ENCODE measurements around the gene CTXN1.
"Not testable (repeated sequence)": the region's sequence is repeated elsewhere in the genome, so short reads cannot be mapped to it uniquely, and the experiment has no call there.

Gene CTXN1

DNA sequence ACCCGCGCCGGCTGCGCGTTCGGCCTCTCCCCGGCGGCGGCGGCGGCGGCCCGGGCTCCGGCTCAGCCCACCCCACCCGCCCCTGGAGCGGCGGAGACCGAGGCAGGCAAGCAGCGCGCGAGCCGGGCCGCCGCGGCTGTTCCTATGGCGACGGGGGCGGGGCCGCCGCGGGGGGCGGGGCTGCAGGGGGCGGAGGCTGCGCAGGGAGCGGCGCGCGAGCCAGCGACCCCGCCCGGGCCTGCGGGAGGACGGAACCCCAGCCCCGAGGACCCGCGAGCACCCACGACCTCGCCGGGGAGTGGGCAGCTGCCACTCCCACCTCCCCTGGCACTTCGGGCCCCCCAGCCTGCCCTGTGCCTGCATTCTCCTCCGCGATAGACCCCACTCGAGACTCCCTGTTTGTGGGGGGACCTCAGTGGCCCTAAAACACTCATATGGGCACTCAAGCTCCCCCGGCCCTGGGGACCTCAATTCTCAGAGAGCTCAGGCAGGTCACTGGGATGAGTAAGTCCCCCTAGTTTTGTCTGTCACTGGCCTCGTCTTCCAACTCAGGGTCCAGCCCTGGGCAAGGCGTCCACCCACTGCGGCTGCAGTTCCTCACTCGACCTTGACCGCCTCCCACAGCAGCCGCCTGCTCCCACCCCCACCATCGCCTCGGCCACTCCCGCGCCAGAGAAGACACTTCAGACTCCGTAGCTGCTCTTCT is at the start of gene CTXN1:
Gene CTXN1 (minus strand): TSS at position 115 of the 706 bp plus-strand sequence. CDS start 597 bp downstream, outside the sequence.
- DNase-seq, result no peak

DNA sequence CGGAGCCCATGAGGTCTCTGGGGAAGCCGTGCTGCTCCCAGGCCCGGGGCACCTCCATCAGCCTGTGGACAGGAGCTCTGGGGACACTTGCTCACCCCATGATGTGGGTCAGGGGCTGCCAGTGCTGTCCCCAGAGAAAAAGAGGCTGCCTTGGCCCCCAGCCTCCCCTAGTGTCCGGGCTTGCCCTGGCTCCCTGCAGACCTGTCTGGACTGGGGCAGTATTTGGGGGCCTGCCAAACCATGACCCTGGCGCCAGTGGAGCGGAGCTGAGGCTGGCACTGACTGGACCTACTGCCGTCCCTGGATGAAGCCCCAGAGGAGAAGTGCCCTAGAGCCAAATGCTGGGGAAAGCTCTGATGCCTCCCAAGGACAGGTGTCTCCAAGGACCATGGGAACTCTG is 49.1 kb upstream of the CTXN1 start:
- no peak for DNase-seq

DNA sequence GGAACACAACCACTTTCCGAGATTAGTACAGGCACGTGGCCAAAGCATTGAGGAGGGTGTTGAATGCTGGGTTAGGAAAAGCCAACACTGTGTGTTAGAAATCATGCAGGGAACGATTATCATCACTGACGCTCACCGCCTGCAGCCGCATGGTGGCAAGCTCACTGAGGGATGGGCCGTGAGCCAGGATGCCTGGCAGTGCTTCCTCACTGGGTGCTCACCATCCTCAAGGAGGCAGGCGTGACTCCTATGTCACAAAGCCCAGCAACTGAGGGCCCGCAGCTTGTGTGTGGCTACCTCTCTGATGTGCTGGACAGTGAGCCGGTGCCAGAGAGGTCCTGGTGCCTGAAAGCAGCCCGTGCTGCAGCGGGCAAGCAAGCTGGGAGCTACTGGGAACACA is 47.9 kb upstream of the CTXN1 start:
- no peak for DNase-seq

DNA sequence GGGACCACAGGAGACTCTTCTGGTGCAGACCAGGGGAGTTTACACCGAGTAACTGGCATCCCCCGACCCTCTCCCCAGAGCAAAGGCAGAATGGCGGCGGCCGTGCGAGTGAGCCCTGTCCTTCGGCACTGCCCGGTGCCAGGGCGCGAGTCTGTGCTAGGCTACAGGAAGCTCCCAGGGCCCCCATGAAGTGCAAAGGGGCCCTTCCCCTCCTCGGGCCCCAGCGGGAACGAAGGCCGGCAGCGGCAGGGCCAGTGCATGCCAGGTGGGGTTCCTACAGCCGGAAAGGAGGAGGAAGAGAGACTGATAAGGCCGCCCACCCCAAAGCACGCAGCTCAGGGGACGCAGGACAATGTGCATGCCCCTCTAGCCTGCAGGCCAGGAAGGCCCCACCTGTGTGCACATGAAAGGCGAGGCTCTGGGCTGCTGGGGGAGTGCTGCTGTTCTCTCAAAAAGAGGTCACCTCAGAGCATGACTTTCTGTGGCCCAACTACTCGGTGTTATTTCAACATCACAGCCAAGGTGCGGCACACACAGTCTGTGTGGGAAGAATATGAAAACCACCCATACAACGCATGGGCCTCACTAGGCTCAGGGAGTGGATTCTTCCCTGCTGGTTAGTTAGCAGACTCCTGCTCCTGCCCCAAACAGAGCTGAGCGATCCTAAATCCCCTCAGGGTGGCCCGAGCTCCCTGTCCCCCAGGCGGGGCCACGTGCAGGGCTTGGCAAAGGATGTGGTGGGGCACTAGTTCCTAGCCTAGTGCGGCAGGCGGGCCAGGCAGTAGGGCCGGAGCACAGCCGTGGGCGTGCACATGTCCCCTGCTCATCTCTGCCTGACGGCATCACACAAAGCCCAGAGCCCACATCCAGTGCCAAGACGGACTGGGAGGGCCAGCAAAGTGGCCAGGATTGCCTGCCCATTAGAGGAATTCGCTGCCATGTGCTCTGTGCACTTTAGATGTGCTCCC is 45.9 kb upstream of the CTXN1 start:
- no peak for DNase-seq

DNA sequence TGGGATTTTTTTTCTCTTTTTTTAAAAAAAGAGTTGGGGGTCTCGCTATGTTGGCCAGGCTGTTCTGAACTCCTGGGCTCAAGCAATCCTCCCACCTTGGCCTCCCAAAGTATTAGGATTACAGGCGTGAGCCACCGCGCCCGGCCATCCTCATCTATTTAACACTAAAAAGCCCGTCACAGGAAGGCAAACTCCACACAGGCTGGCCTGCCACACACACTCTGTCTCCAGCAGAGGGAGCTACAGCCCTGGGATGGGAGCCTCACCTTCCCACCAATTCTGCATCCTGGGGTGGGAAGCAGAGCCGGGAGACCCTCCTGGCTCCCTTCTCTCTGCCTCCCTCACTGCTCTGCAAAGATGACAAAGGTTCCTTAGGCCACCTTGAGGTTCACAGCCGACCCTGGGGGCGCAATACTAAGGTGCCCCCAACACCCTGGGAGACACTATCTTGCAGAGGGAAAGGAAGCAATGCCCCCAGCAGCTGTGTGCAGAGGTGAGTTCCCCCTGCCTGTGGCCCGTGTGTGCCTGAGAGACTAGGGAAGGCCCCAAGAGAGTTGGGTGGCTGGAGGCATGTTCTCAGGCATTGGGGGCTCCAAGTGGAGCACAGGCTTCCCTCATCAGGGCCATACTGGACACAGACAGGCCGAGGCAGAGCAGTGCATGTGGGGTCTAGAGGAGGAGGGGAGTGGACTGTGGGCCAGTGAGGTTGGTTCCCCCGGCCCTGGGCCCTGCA is 44.9 kb upstream of the CTXN1 start:
- DNase-seq, result peak; percentile 9 to 27

DNA sequence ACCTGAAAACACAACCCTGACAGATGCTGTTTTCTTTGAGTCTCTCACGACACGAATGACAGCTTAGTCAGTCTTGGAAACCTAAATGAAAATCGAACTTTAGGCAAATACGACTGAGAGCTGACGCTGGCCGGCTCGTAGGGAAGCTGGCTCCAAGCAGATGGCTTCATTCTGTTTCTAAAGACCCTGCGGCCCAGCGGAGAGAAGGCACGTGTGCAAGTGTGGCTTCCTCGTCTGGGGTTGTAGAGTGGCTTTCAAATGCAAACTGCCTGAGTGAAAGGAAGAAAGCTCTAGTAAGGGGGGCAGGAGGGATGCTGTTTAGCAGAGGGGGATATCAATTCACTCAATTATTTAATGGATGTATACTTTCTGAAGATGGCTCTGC is 43.6 kb upstream of the CTXN1 start:
- DNase-seq, result no peak

DNA sequence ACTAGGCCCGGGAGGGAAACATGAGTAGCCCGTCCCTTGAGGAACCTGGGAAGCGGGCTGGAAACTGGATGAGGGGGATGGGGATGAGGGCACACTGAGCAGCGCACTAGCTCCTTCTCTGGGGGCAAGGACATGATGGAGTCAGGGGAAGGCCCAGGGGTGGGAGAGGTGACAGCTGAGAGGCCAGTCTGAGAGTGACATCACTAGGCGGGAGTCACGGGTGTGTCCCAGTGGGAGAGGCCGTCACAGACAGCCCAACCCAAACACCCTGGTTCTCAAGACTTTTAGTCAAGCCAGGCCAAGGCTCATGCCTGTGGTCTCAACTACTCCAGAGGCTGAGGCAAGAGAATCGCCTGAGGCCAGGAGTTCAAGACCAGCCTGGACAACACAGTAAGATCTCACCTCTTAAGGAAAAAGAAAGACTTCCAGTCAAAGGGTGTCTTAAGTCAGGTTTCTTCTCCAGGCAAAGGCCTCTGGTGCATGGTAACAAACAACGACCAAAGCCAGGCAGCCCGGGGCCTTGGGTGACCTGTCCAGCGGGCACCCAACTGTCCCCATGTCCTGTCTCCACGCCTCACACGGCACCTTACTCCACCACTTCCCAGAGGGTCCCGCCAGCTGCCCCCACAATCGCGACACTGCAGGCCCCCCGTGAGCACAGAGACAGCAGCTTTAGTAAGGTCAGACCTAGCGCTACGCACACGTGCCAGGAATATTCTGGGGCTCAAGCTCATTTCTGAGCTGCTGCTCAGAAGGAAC is 43.0 kb upstream of the CTXN1 start:
- no peak for DNase-seq

DNA sequence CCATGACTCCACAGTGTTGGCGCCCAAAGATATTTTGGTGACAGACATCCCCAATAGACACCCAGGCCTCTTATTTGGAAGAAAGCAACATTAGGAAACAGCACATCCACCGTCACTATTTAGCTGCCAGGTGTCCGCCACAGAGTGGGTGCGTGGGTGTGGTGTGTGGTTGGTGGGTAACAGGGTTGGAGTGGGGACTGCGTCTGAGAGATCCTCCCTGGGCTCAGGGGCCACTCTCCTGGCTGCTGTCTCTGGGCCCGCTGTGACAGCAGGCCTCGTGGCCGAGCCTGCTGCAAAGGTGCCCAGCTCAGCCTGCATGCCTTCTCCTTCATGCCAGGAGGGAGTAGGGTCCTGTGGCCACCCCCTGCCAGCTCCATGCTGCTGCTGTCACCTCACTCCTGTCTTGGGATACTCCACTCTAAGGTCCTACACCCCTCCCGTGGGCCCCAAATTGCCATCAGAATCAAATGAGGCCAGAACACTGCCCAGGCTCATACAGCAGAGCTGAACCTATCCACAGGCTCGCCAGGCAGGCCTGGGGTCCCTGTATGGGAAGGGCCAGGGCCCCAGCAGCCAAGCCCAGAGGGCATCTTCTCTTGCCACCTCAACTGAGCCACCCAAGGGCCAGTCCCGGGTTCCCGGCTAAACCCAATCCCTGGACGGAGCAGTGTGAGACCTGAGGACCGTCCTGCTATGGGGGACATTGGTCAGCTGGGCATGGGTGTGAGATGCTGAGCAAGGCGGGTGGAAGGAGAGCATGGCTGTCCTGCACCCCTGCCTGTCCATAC is 42.3 kb upstream of the CTXN1 start:
- no peak for DNase-seq

DNA sequence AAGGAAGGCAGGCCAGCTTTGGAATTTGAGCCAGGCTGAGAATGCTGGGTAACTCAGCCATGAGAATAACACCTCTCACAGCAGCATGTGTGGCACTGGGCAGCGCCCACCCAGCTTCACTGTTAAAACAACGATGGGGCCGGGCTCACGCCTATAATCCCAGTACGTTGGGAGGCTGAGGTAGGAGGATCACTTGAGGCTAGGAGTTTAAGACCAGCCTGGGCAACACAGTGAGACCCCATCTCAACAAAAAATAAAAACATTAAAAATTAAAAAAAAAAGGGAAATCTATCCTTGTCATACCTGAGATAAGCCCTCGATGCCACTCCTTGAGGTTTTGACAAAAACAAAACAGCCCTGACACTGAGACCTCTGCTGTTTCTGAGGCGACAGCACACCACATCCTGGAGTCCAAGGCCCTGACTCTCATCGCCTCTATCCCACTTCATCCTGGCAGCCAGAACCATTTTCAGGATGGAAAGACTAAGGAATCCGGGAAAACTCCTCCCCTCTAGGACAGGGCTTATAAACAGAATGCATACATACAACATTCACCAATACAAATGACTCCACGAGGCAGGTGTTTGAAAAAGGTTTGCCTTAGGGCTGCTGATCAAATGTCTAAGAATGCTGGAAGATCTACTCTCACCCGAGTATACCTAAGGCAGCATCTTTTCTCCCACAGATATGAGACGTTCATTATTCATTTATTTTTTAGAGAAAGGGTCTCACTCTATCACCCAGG is 40.2 kb upstream of the CTXN1 start:
- DNase-seq, result no peak

DNA sequence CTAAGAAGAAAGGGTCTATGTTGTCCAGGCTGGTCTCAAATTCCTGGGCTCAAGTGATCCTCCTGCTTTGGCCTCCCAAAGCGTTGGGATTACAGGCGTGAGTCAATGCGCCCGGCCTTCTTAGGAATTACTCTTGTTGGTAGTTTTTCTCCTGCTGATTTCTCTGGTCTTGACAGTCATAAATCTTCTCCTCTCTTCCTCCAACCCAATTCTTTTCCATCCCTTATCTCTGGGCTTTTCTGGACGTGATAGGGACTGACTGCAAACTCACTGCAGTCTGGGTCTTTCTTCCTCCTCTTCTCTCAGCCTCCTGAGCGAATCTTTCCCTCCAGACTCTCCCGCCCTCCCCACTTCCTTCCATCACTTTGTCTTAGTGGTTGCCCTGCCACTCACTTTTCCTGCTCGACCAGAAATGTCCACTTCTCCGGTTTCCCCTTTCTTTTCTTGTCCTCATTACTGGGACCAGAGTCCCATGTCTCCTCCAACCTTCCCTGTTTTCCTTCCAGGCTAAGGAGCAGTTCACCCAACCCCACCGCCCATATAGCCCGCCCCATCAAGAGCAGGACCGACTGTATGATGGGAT is 39.4 kb upstream of the CTXN1 start:
- no peak for DNase-seq

DNA sequence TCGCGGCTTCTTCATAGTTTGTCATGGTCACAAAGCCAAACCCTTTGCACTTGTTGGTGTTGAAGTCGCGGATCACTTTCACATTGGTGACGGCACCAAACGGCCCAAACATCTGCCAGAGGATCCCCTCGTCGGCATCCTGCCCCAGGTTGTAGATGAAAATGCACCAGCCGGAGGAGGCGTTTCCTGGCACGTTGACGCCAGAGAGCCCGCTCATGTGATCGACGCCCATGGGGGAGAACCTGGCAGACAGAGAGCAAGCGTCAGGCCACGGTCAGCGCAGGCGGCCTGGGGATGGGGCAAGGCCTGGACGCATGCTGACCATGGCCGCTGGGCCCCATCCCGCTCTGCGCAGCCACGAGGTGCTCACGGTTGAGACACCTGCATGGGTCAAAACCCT is 37.6 kb upstream of the CTXN1 start:
- no peak for DNase-seq

DNA sequence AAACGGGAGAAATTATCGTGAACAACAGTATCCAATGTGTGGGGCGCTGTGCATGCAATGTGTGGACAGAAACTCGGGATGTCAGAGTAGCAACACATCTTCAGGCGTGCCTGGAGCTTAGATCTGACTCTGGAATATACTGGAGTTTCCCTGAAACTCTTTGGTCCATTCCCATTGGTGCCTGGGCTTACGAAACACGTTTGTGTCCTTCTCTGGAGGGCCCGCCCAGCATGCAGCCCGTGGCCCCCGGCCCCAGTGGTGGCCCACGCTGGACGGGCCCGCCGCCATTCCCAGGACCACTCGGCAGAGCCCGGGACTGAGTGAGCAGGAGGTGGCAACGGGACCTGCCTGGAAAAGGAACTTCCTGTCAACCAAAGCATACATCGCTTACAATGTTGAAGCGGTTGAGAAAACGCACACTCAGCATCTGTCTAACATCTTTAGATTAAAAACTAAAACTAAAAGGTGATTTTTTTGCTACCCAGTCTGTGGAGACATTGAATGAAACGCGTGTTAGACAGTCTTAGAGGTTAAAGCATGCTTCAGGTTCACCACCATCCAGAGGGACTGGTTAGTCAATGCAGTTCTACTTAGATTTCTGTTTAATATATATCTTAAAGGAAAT is 36.8 kb upstream of the CTXN1 start:
- no peak for DNase-seq

DNA sequence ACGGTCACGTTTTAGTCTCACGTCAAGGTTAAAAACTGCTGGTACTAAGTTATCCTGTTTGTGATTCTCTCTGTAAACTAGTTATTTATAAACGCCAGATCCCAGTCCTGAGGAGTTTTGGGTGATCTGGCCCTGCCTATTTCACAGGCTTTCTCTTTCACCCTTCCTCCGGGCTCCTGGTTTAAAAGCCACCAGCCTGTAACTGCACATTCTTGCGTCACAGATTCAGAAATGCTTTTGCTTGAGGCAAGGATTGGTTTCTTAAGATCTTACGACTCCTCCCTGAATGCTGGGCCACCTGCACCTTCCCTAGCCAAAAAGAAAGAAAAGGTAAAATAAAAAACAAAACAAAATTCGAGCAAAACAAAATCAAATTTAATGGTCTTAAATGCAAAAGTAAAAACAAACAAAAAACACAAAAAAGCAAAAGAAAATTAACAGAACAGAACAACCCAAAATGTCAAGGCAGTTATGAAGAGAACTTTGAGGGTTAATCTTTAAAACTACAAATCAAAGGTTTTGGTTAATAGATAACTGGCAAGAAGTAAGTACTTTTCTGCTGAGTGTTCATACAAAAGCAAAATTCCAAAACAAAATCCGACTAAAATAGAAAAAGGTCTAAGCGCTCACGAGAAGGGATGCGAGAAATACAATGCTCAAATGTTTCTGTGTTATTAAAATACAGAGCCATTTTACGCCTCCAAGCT is 36.1 kb upstream of the CTXN1 start:
- DNase-seq, result no peak

DNA sequence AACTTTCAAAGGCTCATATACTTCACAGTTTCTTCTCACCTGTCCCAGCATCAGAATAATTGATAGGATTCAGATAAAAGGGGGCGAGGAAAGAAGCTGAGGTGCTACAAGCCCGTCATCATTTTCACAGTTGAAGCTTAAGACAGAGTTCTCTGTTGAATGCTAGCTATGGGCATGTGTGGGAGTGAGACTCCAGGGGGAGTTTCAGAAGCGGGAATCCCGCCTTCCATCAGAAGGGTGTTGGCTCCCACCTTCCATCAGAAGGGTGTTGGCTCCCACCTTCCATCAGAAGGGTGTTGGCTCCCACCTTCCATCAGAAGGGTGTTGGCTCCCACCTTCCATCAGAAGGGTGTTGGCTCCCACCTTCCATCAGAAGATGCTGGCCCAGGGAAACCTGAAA is 35.1 kb upstream of the CTXN1 start:
- DNase-seq, result not testable (repeated sequence)

DNA sequence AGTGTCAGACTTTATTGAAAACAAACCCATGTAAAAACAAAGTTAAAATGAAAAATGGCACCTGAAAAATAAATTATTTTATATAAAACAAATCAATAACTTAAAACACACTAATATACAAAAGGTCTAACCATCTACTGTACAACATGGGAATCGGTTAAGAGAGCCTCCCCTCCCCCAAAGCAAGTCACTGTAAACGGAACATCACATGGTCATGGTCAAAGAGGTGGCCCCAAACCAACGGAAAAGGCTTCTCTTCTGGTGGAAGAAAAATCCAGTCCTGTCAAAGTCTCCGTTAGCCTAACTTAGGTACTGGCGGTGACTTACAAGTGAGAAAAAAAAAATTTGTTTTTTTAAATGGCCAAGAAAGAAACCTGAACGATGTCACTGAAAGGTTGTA is 33.3 kb upstream of the CTXN1 start:
- peak; percentile 28 to 38 for DNase-seq

DNA sequence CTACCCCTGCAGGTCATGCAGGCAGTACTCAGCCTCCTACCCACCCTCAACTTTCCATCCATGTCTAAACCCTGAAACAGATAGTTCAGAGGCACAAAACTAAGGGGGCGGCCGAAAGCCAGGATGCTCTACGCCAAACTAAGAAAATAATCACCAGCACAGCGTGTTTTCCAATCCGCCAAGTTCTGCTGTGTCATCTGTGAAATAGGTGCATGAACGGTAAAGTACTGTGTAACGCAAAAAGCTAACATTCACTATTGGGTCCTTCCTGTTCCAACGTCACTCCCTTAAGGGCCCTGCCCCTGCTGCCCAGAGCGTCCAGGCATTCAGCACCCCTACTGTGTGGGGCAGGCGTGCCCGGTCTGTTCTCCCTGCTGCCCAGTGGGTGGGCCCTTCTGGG is 29.8 kb upstream of the CTXN1 start:
- DNase-seq, result no peak

DNA sequence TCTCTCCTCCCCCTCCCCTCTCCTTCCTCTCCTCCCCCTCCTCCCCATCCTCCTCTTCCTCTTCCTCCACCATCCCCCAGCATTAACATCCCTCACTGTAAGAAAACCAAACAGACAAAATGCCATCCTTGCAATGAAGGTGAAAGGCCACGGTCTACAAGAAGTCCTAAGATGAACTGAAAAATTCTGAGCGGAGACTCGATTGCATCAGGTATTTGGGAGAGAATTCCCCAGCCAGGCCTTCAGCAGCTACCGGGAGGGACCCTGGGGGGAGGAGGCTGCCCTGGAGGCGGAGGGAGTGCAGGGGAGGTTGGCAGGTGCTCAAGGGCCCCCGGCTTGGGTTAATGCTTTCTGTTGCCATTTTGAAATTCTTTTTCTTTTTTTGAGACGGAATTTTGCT is 27.6 kb upstream of the CTXN1 start:
- DNase-seq, result no peak

DNA sequence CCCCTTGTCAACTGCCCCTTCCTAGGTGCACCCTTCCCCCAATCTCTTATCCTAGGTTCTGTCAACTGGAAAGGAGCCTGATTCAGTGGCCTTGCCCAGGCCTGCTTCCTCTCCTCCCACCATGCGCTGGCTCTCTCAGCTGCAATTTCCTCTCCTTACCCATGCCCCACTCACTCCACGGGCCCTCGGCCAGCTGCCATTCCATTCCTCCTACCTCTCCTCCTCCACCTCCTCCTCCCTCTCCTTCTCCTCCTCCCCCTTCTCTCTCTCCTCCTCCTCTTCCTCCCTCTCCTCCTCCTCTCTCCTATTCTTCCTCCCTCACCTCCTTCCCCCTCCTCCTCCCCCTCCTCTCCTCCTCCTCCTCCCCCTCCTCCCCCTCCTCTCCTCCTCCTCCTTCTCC is 27.1 kb upstream of the CTXN1 start:
- peak; percentile 15 to 30 for DNase-seq

DNA sequence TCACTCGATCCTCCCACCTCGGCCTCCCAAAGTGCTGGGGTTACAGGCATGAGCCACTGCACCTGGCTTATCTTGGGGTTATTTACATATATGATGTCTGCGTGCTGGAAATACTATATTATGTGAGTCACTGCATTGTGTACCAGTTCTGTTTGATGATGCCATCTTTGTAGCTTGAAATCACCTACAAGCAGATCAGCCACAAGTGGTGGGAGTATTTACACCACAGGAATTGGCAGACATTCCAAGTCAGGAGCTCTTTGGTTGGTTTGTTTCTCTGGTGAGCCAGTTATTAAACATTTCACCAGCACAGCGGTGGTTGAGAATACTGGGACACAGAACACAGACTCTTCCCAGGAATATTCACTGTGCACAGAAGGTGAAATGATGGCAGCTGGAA is 22.0 kb upstream of the CTXN1 start:
- no peak for DNase-seq

Measured in Kasumi-1 (cell line).